ENCODE results near the gene FOXB1. TPM values are rescaled to one million over a fixed set of nuclear protein-coding genes. Genes with fewer than 3 reads are reported as not detected.

Gene FOXB1
- total RNA-seq, 1 donor from 2014 or later = not detected

DNA sequence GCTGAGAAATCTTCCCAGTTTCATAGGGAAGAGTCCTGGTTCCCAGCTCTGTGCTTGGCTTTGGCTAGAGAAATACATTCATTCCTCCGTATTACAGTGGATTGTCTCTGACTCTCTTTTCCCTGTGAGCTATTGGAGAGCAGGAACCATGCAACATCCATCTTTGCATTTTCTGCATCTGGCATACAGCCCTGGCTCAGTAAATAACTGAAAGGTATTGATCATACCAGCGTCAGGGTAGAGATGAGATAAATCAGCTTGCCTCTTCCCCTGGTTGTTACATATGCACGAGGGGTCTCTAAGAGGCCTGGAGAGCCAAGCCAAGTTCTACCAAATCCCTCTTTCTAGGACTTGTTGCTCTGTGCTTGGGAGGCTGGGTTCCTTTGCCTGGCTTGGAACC is 35.2 kb downstream of the FOXB1 start:
- H3K4me1 Mint-ChIP-seq (ENCODE audit: unreplicated experiment) = no peaks in the 10 kb centered on the region
- TF ChIP-seq, protein P1, sequence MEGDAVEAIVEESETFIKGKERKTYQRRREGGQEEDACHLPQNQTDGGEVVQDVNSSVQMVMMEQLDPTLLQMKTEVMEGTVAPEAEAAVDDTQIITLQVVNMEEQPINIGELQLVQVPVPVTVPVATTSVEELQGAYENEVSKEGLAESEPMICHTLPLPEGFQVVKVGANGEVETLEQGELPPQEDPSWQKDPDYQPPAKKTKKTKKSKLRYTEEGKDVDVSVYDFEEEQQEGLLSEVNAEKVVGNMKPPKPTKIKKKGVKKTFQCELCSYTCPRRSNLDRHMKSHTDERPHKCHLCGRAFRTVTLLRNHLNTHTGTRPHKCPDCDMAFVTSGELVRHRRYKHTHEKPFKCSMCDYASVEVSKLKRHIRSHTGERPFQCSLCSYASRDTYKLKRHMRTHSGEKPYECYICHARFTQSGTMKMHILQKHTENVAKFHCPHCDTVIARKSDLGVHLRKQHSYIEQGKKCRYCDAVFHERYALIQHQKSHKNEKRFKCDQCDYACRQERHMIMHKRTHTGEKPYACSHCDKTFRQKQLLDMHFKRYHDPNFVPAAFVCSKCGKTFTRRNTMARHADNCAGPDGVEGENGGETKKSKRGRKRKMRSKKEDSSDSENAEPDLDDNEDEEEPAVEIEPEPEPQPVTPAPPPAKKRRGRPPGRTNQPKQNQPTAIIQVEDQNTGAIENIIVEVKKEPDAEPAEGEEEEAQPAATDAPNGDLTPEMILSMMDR (IDR thresholded peaks at IDR 0.05) = no peak
- no peak overlapping the region for H3K27ac Mint-ChIP-seq (ENCODE audit: unreplicated experiment)
- no peak overlapping the region for H3K4me3 Mint-ChIP-seq (ENCODE audit: unreplicated experiment)
- H3K9me3 Mint-ChIP-seq (ENCODE audit: unreplicated experiment) = no peaks in the 10 kb centered on the region
- DNase-seq (ENCODE audit: extremely low spot score, unreplicated experiment) = no peak
- H3K36me3 Mint-ChIP-seq (ENCODE audit: unreplicated experiment) = no peaks in the 10 kb centered on the region
- peaks cover 26% of the 10 kb centered on the region for H3K27me3 Mint-ChIP-seq (ENCODE audit: unreplicated experiment)

DNA sequence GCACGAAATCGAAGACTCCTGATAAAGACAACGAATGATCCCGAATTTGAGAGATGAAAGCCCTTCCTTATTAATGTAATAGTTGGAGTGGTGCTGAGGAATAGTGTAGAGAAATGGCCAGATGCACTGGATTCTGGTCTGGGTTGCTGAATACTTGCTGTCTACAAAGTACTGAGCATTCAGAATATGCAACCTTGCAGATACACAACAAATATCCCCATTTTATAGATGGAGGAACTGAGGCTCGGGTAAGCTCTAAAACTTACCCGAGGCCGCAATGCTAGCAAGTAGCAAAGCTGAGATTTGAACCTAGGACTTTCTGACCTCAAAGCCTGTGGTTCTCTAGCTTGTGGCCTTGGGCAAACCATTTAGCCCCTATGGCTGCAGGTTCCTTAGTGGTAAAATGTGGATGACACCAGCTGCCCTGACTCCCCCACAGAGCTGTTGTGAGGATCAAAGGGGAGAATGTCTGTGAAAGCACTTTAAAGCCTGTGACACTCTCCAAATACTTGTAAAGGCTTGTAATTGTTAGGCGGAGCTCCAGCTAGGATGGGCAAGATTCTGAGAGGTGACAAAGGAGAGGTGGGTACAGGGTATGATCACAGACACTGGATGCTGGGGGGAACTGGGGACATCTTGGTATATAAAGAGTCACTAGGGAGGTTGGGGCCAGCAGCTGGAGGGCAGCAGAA is 39.8 kb downstream of the FOXB1 start:
- DNase-seq (ENCODE audit: extremely low spot score, unreplicated experiment) = no peak
- TF ChIP-seq, protein P1 (IDR thresholded peaks at IDR 0.05) = no peak
- no peak overlapping the region for H3K27ac Mint-ChIP-seq (ENCODE audit: unreplicated experiment)
- peaks cover 30% of the 10 kb centered on the region for H3K27me3 Mint-ChIP-seq (ENCODE audit: unreplicated experiment)
- no peaks in the 10 kb centered on the region for H3K4me1 Mint-ChIP-seq (ENCODE audit: unreplicated experiment)
- no peaks in the 10 kb centered on the region for H3K36me3 Mint-ChIP-seq (ENCODE audit: unreplicated experiment)
- H3K4me3 Mint-ChIP-seq (ENCODE audit: unreplicated experiment) = no peak overlapping the region
- no peaks in the 10 kb centered on the region for H3K9me3 Mint-ChIP-seq (ENCODE audit: unreplicated experiment)

GRCh38 chr15:60044636-60045270 is 40.6 kb downstream of the FOXB1 start:
- H3K9me3 Mint-ChIP-seq (ENCODE audit: unreplicated experiment) = peaks cover 6% of the 10 kb centered on the region
- H3K27me3 Mint-ChIP-seq (ENCODE audit: unreplicated experiment) = peaks cover 30% of the 10 kb centered on the region
- no peak overlapping the region for H3K27ac Mint-ChIP-seq (ENCODE audit: unreplicated experiment)
- no peaks in the 10 kb centered on the region for H3K36me3 Mint-ChIP-seq (ENCODE audit: unreplicated experiment)
- no peak for DNase-seq (ENCODE audit: extremely low spot score, unreplicated experiment)
- H3K4me3 Mint-ChIP-seq (ENCODE audit: unreplicated experiment) = no peak overlapping the region
- TF ChIP-seq, protein P1 (IDR thresholded peaks at IDR 0.05) = no peak
- no peaks in the 10 kb centered on the region for H3K4me1 Mint-ChIP-seq (ENCODE audit: unreplicated experiment)

- TF ChIP-seq, protein P1 (IDR thresholded peaks at IDR 0.05) = no peak
- peaks cover 22% of the 10 kb centered on the region for H3K27me3 Mint-ChIP-seq (ENCODE audit: unreplicated experiment)
- DNase-seq (ENCODE audit: extremely low spot score, unreplicated experiment) = no peak
- H3K27ac Mint-ChIP-seq (ENCODE audit: unreplicated experiment) = no peak overlapping the region
- no peaks in the 10 kb centered on the region for H3K36me3 Mint-ChIP-seq (ENCODE audit: unreplicated experiment)
- H3K4me1 Mint-ChIP-seq (ENCODE audit: unreplicated experiment) = no peaks in the 10 kb centered on the region
- H3K4me3 Mint-ChIP-seq (ENCODE audit: unreplicated experiment) = no peak overlapping the region
- H3K9me3 Mint-ChIP-seq (ENCODE audit: unreplicated experiment) = peaks cover 12% of the 10 kb centered on the region
Observed at GRCh38 chr15:60047701-60048100, 43.6 kb downstream of the FOXB1 start.

DNA sequence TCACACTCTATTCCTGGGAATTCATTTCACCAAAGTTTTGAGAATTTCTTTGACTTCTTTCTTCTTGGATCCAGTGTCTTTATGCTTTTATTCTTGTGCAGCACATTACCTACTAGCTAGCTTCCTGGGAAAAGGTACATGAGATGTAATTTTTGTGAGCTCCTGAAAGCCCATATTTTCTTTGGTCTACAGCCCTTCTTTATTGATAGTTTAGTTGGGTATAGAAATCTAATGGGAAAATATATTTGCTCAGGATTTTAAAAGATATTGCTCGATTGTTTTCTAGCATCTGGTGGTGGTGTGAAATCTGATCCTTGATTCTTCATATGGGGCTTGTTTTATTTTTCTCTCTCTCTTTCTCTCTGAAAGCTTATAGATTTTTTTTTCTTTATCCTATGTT is 45.8 kb downstream of the FOXB1 start:
- H3K36me3 Mint-ChIP-seq (ENCODE audit: unreplicated experiment) = no peaks in the 10 kb centered on the region
- no peak overlapping the region for H3K27ac Mint-ChIP-seq (ENCODE audit: unreplicated experiment)
- H3K4me1 Mint-ChIP-seq (ENCODE audit: unreplicated experiment) = no peaks in the 10 kb centered on the region
- no peak overlapping the region for H3K4me3 Mint-ChIP-seq (ENCODE audit: unreplicated experiment)
- H3K9me3 Mint-ChIP-seq (ENCODE audit: unreplicated experiment) = peaks cover 12% of the 10 kb centered on the region
- DNase-seq (ENCODE audit: extremely low spot score, unreplicated experiment) = no peak
- TF ChIP-seq, protein P1 (IDR thresholded peaks at IDR 0.05) = no peak
- peaks cover 16% of the 10 kb centered on the region for H3K27me3 Mint-ChIP-seq (ENCODE audit: unreplicated experiment)
